Thymus (tissue), 11 donors: ENCODE data around the gene GALNTL6. TPM values are rescaled to one million over a fixed set of nuclear protein-coding genes. Genes with fewer than 3 reads are reported as not detected.

Source experiments
- DNase-seq, 9 donors: peaks; one replicate each; pipeline ENCODE4 v3.0.0-alpha.2; 2013; ENCODE audit warnings: low spot score in 9 of 9, low read depth in 6 of 9, missing footprints in 1 of 9
- H3K27ac ChIP-seq, 2 donors: one replicate each; pipeline ENCODE4 v1.5.1; 2013; ENCODE audit warnings: control low read depth in 1 of 2, low read depth in 1 of 2, low read length in 1 of 2, mild to moderate bottlenecking in 1 of 2, moderate library complexity in 1 of 2
- H3K27me3 ChIP-seq, 2 donors: one replicate each; pipeline ENCODE4 v1.5.1; 2013; ENCODE audit warnings: low read length in 1 of 2; ENCODE audit not compliant: control insufficient read depth in 2 of 2, insufficient read depth in 1 of 2
- H3K36me3 ChIP-seq, 2 donors: one replicate each; pipeline ENCODE4 v1.5.1; 2013; ENCODE audit warnings: low read length in 1 of 2, mild to moderate bottlenecking in 1 of 2, moderate library complexity in 1 of 2; ENCODE audit not compliant: control insufficient read depth in 2 of 2, insufficient read depth in 2 of 2
- H3K4me1 ChIP-seq, 2 donors: one replicate each; pipeline ENCODE4 v1.5.1; 2013; ENCODE audit warnings: low read length in 2 of 2; ENCODE audit not compliant: control insufficient read depth in 2 of 2, insufficient read depth in 2 of 2
- H3K4me3 ChIP-seq, 2 donors: one replicate each; pipeline ENCODE4 v1.5.1; 2013; ENCODE audit warnings: low read length in 2 of 2, control low read depth in 1 of 2, mild to moderate bottlenecking in 1 of 2
- H3K9me3 ChIP-seq, 2 donors: one replicate each; pipeline ENCODE4 v1.5.1; 2013; ENCODE audit warnings: low read length in 1 of 2, mild to moderate bottlenecking in 1 of 2; ENCODE audit not compliant: control insufficient read depth in 2 of 2, insufficient read depth in 1 of 2
- WGBS: extraction: QIAGEN DNeasy Blood & Tissue Kit; methylation state at CpG from one replicate; pipeline ENCODE4 v1.1.7; 2013; 5-methylcytosine and 5-hydroxymethylcytosine counted together
- polyA plus RNA-seq: library from polyadenylated mRNA; stranded (reverse); fragments of 200-250 nt; gene quantifications from one replicate; pipeline ENCODE4 v1.2.3, GENCODE V29; 2013
- total RNA-seq: library from RNA; stranded (reverse); fragments of 120-200 nt; gene quantifications from one replicate; pipeline ENCODE4 v1.2.4, GENCODE V29; 2013
- donor health status: healthy.

The GALNTL6 gene
- total and polyA plus RNA-seq, 2 donors: 0.05 TPM

DNA sequence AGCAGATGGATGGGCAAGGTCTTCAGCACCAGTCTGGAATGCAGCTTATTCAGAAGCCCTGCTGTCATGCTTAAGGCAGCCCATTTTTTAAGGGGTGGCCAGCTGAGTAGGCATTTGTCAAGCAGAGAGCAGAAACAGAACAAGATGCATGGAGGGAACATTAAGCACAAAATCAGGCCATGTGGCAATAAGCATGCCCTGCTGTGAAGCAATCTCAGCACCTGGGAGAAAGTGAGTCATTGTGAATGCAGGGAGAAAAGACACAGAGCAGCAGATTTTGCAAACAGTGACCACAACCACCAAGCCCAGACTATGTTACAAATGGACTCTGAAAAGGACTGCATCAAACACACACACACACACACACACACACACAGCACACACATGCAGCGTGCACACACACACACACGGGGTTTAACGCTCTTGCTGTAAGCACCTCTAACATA is 1261.3 kb downstream of the GALNTL6 start:
- Histone ChIP-seq H3K27me3 (no peaks in the 10 kb centered on the region), H3K4me1 (no peaks in the 10 kb centered on the region), H3K4me3 (no peak overlapping the region), H3K9me3 (peaks cover 0 to 12% of the 10 kb centered on the region in 2 donors), H3K36me3 (no peaks in the 10 kb centered on the region), H3K27ac (no peak overlapping the region)
- DNase-seq: no peak
- WGBS: 96% methylated on average over 3 of the region's 3 CpGs

DNA sequence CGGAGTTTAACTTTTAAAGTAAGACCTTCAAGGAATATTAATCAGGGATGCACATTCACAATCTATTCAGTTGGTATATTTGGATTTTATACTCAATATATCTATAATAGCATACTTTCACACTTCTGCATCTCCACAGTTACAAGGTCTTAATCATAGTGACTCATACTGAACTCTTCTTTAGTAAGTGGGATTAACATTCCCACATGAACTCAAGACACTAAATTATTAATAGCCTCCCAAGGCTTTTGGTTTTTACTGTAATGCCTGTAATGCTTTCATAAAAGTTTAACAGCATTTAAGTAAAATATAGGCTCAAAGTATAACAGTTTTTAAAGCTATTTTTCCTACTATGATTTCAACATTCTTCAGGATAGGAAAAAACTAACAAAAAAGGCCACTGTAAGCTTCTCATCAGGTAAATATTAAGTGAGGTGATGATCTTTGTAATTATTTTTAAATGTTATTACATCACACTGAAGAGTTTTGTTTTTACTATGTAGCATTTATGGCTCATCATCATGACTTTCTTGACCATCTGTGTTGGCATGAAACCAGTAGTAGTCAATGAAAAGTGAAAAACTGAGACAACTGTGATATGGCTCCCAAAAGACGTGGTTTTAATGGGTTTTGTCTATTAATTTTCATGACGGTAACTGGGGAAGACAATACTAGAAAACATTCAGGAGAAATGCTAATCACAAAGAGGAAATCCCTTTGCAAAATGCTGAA is 1263.9 kb downstream of the GALNTL6 start:
- H3K36me3 ChIP-seq: no peaks in the 10 kb centered on the region
- DNase-seq: no peak
- no peak overlapping the region for H3K4me3 ChIP-seq
- H3K27ac ChIP-seq: no peak overlapping the region
- WGBS: 97% methylated on average over 3 of the region's 3 CpGs
- H3K9me3 ChIP-seq: no peaks in the 10 kb centered on the region
- H3K27me3 ChIP-seq: no peaks in the 10 kb centered on the region
- H3K4me1 ChIP-seq: no peaks in the 10 kb centered on the region

DNA sequence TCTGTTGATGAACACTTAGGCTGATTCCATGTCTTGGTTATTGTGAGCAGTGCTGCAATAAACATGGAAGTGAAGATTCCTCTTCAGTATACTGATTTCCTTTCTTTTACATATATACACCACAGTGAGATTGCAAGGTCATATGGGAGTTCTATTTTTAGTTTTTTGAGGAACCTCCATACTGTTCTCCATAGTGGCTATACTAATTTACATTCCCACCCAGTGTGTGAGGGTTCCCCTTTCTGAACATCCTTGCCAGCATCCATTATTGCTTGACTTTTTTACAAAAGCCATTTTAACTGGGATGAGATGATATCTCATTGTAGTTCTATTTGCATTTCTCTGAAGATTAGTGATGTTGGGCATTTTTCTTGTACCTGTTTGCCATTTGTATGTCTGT is 1274.9 kb downstream of the GALNTL6 start:
- Histone ChIP-seq H3K4me1 (peaks cover 0 to 4% of the 10 kb centered on the region in 2 donors), H3K36me3 (no peaks in the 10 kb centered on the region), H3K27me3 (no peaks in the 10 kb centered on the region), H3K27ac (no peak overlapping the region), H3K9me3 (no peaks in the 10 kb centered on the region), H3K4me3 (no peak overlapping the region)
- no peak for DNase-seq
